ENCODE data around the gene ATP6V1E1.

DNA sequence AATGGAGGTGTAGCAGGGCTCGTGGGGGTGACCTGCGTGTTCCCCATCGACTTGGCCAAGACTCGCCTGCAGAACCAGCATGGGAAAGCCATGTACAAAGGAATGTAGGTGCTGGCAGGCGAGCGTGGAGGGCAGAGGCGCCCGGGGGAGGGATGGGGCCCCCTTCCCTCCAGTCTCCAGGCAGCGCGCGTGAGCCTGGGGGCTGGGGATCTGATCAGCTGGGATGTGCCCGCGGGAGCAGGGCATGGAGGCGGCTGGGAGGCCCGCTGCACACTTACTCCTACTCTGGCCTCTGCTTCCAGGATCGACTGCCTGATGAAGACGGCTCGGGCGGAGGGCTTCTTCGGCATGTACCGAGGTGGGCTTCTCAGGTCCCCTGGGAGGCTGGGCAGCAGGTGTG, 47.5 kb downstream of the ATP6V1E1 start:
- TF ChIP-seq, protein P1, sequence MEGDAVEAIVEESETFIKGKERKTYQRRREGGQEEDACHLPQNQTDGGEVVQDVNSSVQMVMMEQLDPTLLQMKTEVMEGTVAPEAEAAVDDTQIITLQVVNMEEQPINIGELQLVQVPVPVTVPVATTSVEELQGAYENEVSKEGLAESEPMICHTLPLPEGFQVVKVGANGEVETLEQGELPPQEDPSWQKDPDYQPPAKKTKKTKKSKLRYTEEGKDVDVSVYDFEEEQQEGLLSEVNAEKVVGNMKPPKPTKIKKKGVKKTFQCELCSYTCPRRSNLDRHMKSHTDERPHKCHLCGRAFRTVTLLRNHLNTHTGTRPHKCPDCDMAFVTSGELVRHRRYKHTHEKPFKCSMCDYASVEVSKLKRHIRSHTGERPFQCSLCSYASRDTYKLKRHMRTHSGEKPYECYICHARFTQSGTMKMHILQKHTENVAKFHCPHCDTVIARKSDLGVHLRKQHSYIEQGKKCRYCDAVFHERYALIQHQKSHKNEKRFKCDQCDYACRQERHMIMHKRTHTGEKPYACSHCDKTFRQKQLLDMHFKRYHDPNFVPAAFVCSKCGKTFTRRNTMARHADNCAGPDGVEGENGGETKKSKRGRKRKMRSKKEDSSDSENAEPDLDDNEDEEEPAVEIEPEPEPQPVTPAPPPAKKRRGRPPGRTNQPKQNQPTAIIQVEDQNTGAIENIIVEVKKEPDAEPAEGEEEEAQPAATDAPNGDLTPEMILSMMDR (IDR thresholded peaks at IDR 0.05), result no peak
- no peak for TF ChIP-seq POLR2A (IDR thresholded peaks at IDR 0.05)

Measured in thyroid gland (tissue), 4 donors.